Caco-2 (cell line): ENCODE results near the gene GBP5. TPM values are rescaled to one million over a fixed set of nuclear protein-coding genes. Genes with fewer than 3 reads are reported as not detected.

ENCODE experiments used
- BruUV-seq: library from RNA; stranded (reverse); fragments of 400-500 nt; replicated peaks from 2 replicates; lab custom pipeline; 2021; lab: Mats Ljungman, UMichigan
- CTCF ChIA-PET: fragments of 300-600 bp; sonication (Branson Sonifier 250); formaldehyde crosslinking; loops from one replicate; lab custom pipeline; 2022; ENCODE audit warnings: antibody characterized with exemption; lab: Charles Lee
- POLR2A ChIA-PET: fragments of 300-600 bp; sonication (Branson Sonifier 250); formaldehyde crosslinking; loops from one replicate; lab custom pipeline; 2022; ENCODE audit warnings: antibody characterized with exemption; lab: Charles Lee
- DNase-seq, 2 experiments: peaks; one replicate each; pipeline versions ENCODE4 v3.0.0 to v3.0.0-alpha.2; 2020 to 2022
- H3K27me3 ChIP-seq: replicated peaks from 2 replicates; pipeline ENCODE4 v1.6.0; 2011; ENCODE audit warnings: low read length; ENCODE audit not compliant: control insufficient read depth, insufficient read depth
- H3K36me3 ChIP-seq: 2 replicates; pipeline ENCODE4 v1.5.1; 2011; ENCODE audit warnings: low read length; ENCODE audit not compliant: control insufficient read depth, insufficient read depth
- H3K4me1 ChIP-seq: fragments of 250-450 bp; sonication (Bioruptor Pico); 2 replicates; pipeline ENCODE4 v1.5.1; 2020; ENCODE audit warnings: mild to moderate bottlenecking
- H3K4me3 ChIP-seq: 2 replicates; pipeline ENCODE4 v1.5.1; 2011; ENCODE audit warnings: low read depth, mild to moderate bottlenecking, control low read depth, low read length
- H3K9me3 ChIP-seq: fragments of 250-450 bp; sonication (Bioruptor Pico); 2 replicates; pipeline ENCODE4 v1.5.1; 2020; ENCODE audit warnings: mild to moderate bottlenecking, moderate library complexity
- H3K27ac Mint-ChIP-seq: one replicate; pipeline ENCODE4 v1.8.0; 2022; ENCODE audit warnings: mixed read lengths; ENCODE audit not compliant: unreplicated experiment
- H3K27me3 Mint-ChIP-seq: one replicate; pipeline ENCODE4 v1.8.0; 2022; ENCODE audit warnings: mixed read lengths; ENCODE audit not compliant: insufficient read depth, unreplicated experiment
- H3K36me3 Mint-ChIP-seq: one replicate; pipeline ENCODE4 v1.8.0; 2022; ENCODE audit warnings: mild to moderate bottlenecking, mixed read lengths; ENCODE audit not compliant: insufficient read depth, unreplicated experiment
- H3K4me1 Mint-ChIP-seq: one replicate; pipeline ENCODE4 v1.8.0; 2022; ENCODE audit warnings: low read depth, mixed read lengths; ENCODE audit not compliant: unreplicated experiment
- H3K4me3 Mint-ChIP-seq: one replicate; pipeline ENCODE4 v1.8.0; 2022; ENCODE audit warnings: mild to moderate bottlenecking, moderate library complexity, mixed read lengths; ENCODE audit not compliant: unreplicated experiment
- H3K9me3 Mint-ChIP-seq: one replicate; pipeline ENCODE4 v1.8.0; 2022; ENCODE audit warnings: mixed read lengths; ENCODE audit not compliant: unreplicated experiment
- CTCF ChIP-seq, 2 experiments: fragments of 200-600 bp in 1 of 2; IDR thresholded peaks; 1 replicate in 1 of 2; 2 replicates in 1 of 2; pipeline versions ENCODE4 v1.5.1 to v1.8.0; 2011 to 2022; ENCODE audit warnings: antibody characterized with exemption in 1 of 2, control low read depth in 1 of 2, inconsistent platforms in 1 of 2, low read depth in 1 of 2, low read length in 1 of 2, mild to moderate bottlenecking in 1 of 2, moderate library complexity in 1 of 2; ENCODE audit not compliant: insufficient read depth in 1 of 2, severe bottlenecking in 1 of 2, unreplicated experiment in 1 of 2
- intact Hi-C: fragments of 100-400 bp; cut with micrococcal nuclease; formaldehyde crosslinking; loops from one replicate; pipeline ENCODE4 v1.10.0; 2022; ENCODE audit not compliant: unreplicated experiment
- total RNA-seq: library from RNA; stranded (reverse); gene quantifications from 2 replicates; pipeline ENCODE4 v1.2.3, GENCODE V29; 2022

Gene GBP5
- total RNA-seq, 1 experiment from 2014 or later, result not detected

GRCh38 chr1:89274411-89274857 is 1.8 kb upstream of the GBP5 start:
- BruUV-seq, result no TSS peak
- no peak overlapping the region for H3K27ac Mint-ChIP-seq
- H3K36me3 Mint-ChIP-seq, result no peaks in the 10 kb centered on the region
- H3K4me3 Mint-ChIP-seq, result no peak overlapping the region
- POLR2A ChIA-PET, result no interaction called here
- DNase-seq, result no peak
- H3K27me3 Mint-ChIP-seq, result no peaks in the 10 kb centered on the region
- Histone ChIP-seq H3K4me3 (no peak overlapping the region), H3K9me3 (no peaks in the 10 kb centered on the region), H3K4me1 (no peaks in the 10 kb centered on the region), H3K36me3 (no peaks in the 10 kb centered on the region), H3K27me3 (no peaks in the 10 kb centered on the region)
- CTCF ChIA-PET, result no interaction called here
- no peaks in the 10 kb centered on the region for H3K4me1 Mint-ChIP-seq
- intact Hi-C loops, result no loop called here
- no peaks in the 10 kb centered on the region for H3K9me3 Mint-ChIP-seq
- no peak for TF ChIP-seq CTCF (IDR thresholded peaks at IDR 0.05; ENCODE audit: insufficient read depth in 1 of 2, low read depth in 1 of 2, low read length in 1 of 2, severe bottlenecking in 1 of 2, unreplicated experiment in 1 of 2)

- no peaks in the 10 kb centered on the region for H3K9me3 Mint-ChIP-seq
- no peaks in the 10 kb centered on the region for H3K27me3 Mint-ChIP-seq
- Histone ChIP-seq H3K27me3 (no peaks in the 10 kb centered on the region), H3K9me3 (no peaks in the 10 kb centered on the region), H3K4me1 (no peaks in the 10 kb centered on the region), H3K36me3 (no peaks in the 10 kb centered on the region), H3K4me3 (no peak overlapping the region)
- intact Hi-C loops, result no loop called here
- BruUV-seq, result no TSS peak
- DNase-seq, result no peak
- no peaks in the 10 kb centered on the region for H3K36me3 Mint-ChIP-seq
- POLR2A ChIA-PET, result no interaction called here
- H3K27ac Mint-ChIP-seq, result no peak overlapping the region
- CTCF ChIA-PET, result no interaction called here
- no peak overlapping the region for H3K4me3 Mint-ChIP-seq
- no peaks in the 10 kb centered on the region for H3K4me1 Mint-ChIP-seq
- TF ChIP-seq CTCF (IDR thresholded peaks at IDR 0.05; ENCODE audit: insufficient read depth in 1 of 2, low read depth in 1 of 2, low read length in 1 of 2, severe bottlenecking in 1 of 2, unreplicated experiment in 1 of 2), result no peak
Observed at GRCh38 chr1:89273324-89273778, 691 bp upstream of the GBP5 start.

GRCh38 chr1:89271341-89272015 is 1.2 kb downstream of the GBP5 start:
- Mint-ChIP-seq H3K27me3 (no peaks in the 10 kb centered on the region), H3K4me3 (no peak overlapping the region), H3K4me1 (no peaks in the 10 kb centered on the region), H3K27ac (no peak overlapping the region), H3K36me3 (no peaks in the 10 kb centered on the region), H3K9me3 (no peaks in the 10 kb centered on the region)
- intact Hi-C loops, result no loop called here
- BruUV-seq, result no TSS peak
- H3K4me3 ChIP-seq, result no peak overlapping the region
- no peaks in the 10 kb centered on the region for H3K36me3 ChIP-seq
- TF ChIP-seq CTCF (IDR thresholded peaks at IDR 0.05; ENCODE audit: insufficient read depth in 1 of 2, low read depth in 1 of 2, low read length in 1 of 2, severe bottlenecking in 1 of 2, unreplicated experiment in 1 of 2), result no peak
- ChIA-PET CTCF (no interaction called here), POLR2A (no interaction called here)
- no peaks in the 10 kb centered on the region for H3K27me3 ChIP-seq
- H3K4me1 ChIP-seq, result no peaks in the 10 kb centered on the region
- H3K9me3 ChIP-seq, result no peaks in the 10 kb centered on the region
- no peak for DNase-seq
